Astrocyte of the cerebellum (primary cell): ENCODE data around the gene DLX5.

Experiments
- DNase-seq: peaks from one replicate; pipeline ENCODE4 v3.0.0-alpha.2; 2011; ENCODE audit warnings: low read depth
- H3K4me3 ChIP-seq: 2 replicates; pipeline ENCODE4 v1.5.1; 2011; ENCODE audit warnings: mild to moderate bottlenecking, low read depth, low read length, moderate library complexity
- CTCF ChIP-seq: IDR thresholded peaks from 2 replicates; pipeline ENCODE4 v1.5.1; 2012; ENCODE audit warnings: low read length, low read depth, moderate library complexity, mild to moderate bottlenecking; ENCODE audit errors: missing control alignments
- in situ Hi-C: cut with HindIII; loops from 2 replicates; pipeline ENCODE4 v1.10.0; 2017; ENCODE audit warnings: low sequenced_read_pairs

Gene DLX5

GRCh38 chr7:97017192-97018125, 7.2 kb downstream of the DLX5 start:
- no peak overlapping the region for H3K4me3 ChIP-seq
- DNase-seq = no peak
- no peak for TF ChIP-seq CTCF
- in situ Hi-C loops = no loop called here

GRCh38 chr7:97016381-97017191, 8.0 kb downstream of the DLX5 start:
- no peak for DNase-seq
- in situ Hi-C loops = no loop called here
- no peak for TF ChIP-seq CTCF
- no peak overlapping the region for H3K4me3 ChIP-seq

- TF ChIP-seq CTCF = no peak
- no peak overlapping the region for H3K4me3 ChIP-seq
- no peak for DNase-seq
- in situ Hi-C loops = no loop called here
These were observed 8.8 kb downstream of the DLX5 start for GRCh38 chr7:97015756-97016380.

GRCh38 chr7:97015279-97015678, 9.4 kb downstream of the DLX5 start:
- H3K4me3 ChIP-seq = no peak overlapping the region
- no peak for TF ChIP-seq CTCF
- DNase-seq = no peak
- in situ Hi-C loops = no loop called here

GRCh38 chr7:97014145-97014750, 10.4 kb downstream of the DLX5 start:
- in situ Hi-C loops = no loop called here
- no peak for DNase-seq
- H3K4me3 ChIP-seq = no peak overlapping the region
- no peak for TF ChIP-seq CTCF

GRCh38 chr7:97013845-97014134, 10.8 kb downstream of the DLX5 start:
- no peak for DNase-seq
- H3K4me3 ChIP-seq = no peak overlapping the region
- in situ Hi-C loops = no loop called here
- no peak for TF ChIP-seq CTCF
